PC-9 (cell line): ENCODE measurements around the gene TUBA1C. TPM values are rescaled to one million over a fixed set of nuclear protein-coding genes. Genes with fewer than 3 reads are reported as not detected.

ENCODE experiments used
- BruUV-seq: library from RNA; stranded (reverse); fragments of 400-500 nt; replicated peaks from 2 replicates; lab custom pipeline; 2021; lab: Mats Ljungman, UMichigan
- CTCF ChIA-PET: fragments of 300-600 bp; sonication (Branson Sonifier 250); formaldehyde crosslinking; loops from one replicate; lab custom pipeline; 2022; ENCODE audit warnings: antibody characterized with exemption; lab: Charles Lee
- POLR2A ChIA-PET: fragments of 300-600 bp; sonication (Branson Sonifier 250); formaldehyde crosslinking; loops from one replicate; lab custom pipeline; 2022; ENCODE audit warnings: antibody characterized with exemption; ENCODE audit not compliant: unreplicated experiment; lab: Charles Lee
- DNase-seq, 2 experiments: peaks; one replicate each; pipeline versions ENCODE4 v3.0.0 to v3.0.0-alpha.2; 2015 to 2022; ENCODE audit warnings: mixed read lengths in 1 of 2
- H2AFZ ChIP-seq: fragments of 200-600 bp; sonication (generic); 2 replicates; pipeline ENCODE4 v1.8.1; 2017; ENCODE audit warnings: antibody characterized with exemption
- H3F3A ChIP-seq: fragments of 200-600 bp; sonication (generic); 2 replicates; pipeline ENCODE4 v1.8.1; 2017; ENCODE audit warnings: antibody characterized with exemption, mild to moderate bottlenecking, low read depth; ENCODE audit not compliant: insufficient read depth
- H3K27ac ChIP-seq: fragments of 200-600 bp; sonication (generic); 2 replicates; pipeline ENCODE4 v1.6.1; 2016; ENCODE audit warnings: mixed run types
- H3K27me3 ChIP-seq: fragments of 200-600 bp; sonication (generic); 2 replicates; pipeline ENCODE4 v1.6.1; 2016; ENCODE audit warnings: low read depth, mixed run types; ENCODE audit not compliant: insufficient read depth
- H3K36me3 ChIP-seq: fragments of 200-600 bp; sonication (generic); 2 replicates; pipeline ENCODE4 v1.6.1; 2016; ENCODE audit warnings: low read depth, mixed run types
- H3K4me1 ChIP-seq: fragments of 200-600 bp; sonication (generic); replicated peaks from 2 replicates; pipeline ENCODE4 v1.6.1; 2016; ENCODE audit warnings: mixed run types; ENCODE audit not compliant: insufficient read depth
- H3K4me2 ChIP-seq: fragments of 200-600 bp; sonication (generic); 2 replicates; pipeline ENCODE4 v1.6.1; 2017; ENCODE audit warnings: mixed run types
- H3K4me3 ChIP-seq: fragments of 200-600 bp; sonication (generic); 2 replicates; pipeline ENCODE4 v1.6.1; 2016; ENCODE audit warnings: mixed run types
- H3K79me2 ChIP-seq: fragments of 200-600 bp; sonication (generic); 2 replicates; pipeline ENCODE4 v1.6.1; 2017; ENCODE audit warnings: low read depth, mixed run types
- H3K9me2 ChIP-seq: fragments of 200-600 bp; sonication (generic); 2 replicates; pipeline ENCODE4 v1.8.1; 2017; ENCODE audit warnings: mild to moderate bottlenecking; ENCODE audit not compliant: insufficient read depth
- H3K9me3 ChIP-seq: fragments of 200-600 bp; sonication (generic); 2 replicates; pipeline ENCODE4 v1.8.1; 2016; ENCODE audit warnings: low read depth; ENCODE audit not compliant: insufficient read depth
- H4K20me1 ChIP-seq: fragments of 200-600 bp; sonication (generic); 2 replicates; pipeline ENCODE4 v1.8.1; 2017; ENCODE audit not compliant: insufficient read depth
- EZH2 ChIP-seq: fragments of 200-600 bp; sonication (generic); IDR thresholded peaks from 2 replicates; pipeline ENCODE4 v1.8.0; 2017; ENCODE audit warnings: antibody characterized with exemption, low read depth
- intact Hi-C: fragments of 100-400 bp; cut with micrococcal nuclease; formaldehyde crosslinking; loops from one replicate; pipeline ENCODE4 v1.10.0; 2022; ENCODE audit not compliant: unreplicated experiment
- total RNA-seq: library from RNA; stranded (reverse); gene quantifications from 2 replicates; pipeline ENCODE4 v1.2.3, GENCODE V29; 2021
- TF ChIP-seq, protein P1 (sequence below): fragments of 200-600 bp; sonication (generic); conservative IDR thresholded peaks from 2 replicates; pipeline ENCODE4 v1.6.1; 2017; ENCODE audit warnings: mixed run types, antibody characterized with exemption, mild to moderate bottlenecking, moderate library complexity

The TUBA1C gene
- total RNA-seq, 1 experiment from 2014 or later = 490 TPM

DNA sequence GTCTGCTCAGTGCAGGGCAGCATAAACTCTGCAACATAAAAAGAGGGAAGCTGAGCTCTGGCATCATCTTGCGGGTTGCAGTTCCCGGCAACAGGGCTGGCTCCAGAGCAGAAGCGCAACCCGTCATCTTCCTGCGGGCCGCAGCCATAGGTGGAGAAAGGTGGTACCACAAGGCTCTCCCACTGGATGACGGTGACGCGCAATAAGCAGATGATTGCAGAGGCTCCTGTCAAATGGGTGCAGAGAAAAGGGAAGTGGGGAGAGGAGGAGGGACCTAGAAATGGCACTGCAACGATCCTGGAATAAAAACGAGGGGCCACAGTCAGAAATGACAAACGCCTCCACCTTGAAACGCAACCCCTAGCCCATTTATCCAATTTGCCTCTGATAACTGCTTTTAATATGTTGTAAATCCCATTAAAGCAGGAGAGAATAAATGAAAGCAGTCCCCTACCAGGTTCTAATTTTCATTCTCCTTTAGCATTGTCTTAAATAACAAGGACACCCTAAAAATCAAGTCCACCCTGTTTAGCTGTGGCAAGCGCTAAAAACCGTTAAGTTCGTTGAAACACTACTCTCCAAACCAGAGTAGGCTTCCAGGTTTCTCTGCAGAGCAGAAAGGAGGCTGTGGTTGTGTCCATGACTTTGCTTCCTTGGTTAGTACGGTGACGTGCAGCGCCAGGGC, 30.9 kb upstream of the TUBA1C start:
- Histone ChIP-seq H3K79me2 (no peaks in the 10 kb centered on the region), H2AFZ (peak overlapping the region; percentile 97; the same call in 1 of the 2 replicates), H3K36me3 (no peaks in the 10 kb centered on the region), H3K9me2 (no peaks in the 10 kb centered on the region), H3F3A (0 out of 2 replicates have a peak, but pooled peaks cover 3% of the 10 kb centered on the region), H3K4me1 (0 out of 2 replicates have a peak, but pooled peaks cover 3% of the 10 kb centered on the region), H3K27ac (no peak overlapping the region), H3K27me3 (no peaks in the 10 kb centered on the region), H3K4me3 (peak overlapping the region; percentile 64; the same call in 1 of the 2 replicates), H4K20me1 (no peaks in the 10 kb centered on the region), H3K9me3 (no peaks in the 10 kb centered on the region), H3K4me2 (peak overlapping the region; percentile 76)
- intact Hi-C loops = loop anchor here (2.0 to 5.0 kb wide), 3 partner anchors 47 to 237 kb away; partner anchors contain the start of gene TUBA1A
- CTCF ChIA-PET = interaction anchor here (0.7 to 1.3 kb wide), 2 partner anchors 34 to 1452 kb away, joined by 3 read pairs; no protein-coding TSS in a partner anchor
- TSS peak; percentile 27 for BruUV-seq
- POLR2A ChIA-PET = interaction anchor here (0.5 kb wide), 1 partner anchor 9 kb away, joined by 19 read pairs; no protein-coding TSS in a partner anchor
- no peak for DNase-seq
- TF ChIP-seq, protein P1, sequence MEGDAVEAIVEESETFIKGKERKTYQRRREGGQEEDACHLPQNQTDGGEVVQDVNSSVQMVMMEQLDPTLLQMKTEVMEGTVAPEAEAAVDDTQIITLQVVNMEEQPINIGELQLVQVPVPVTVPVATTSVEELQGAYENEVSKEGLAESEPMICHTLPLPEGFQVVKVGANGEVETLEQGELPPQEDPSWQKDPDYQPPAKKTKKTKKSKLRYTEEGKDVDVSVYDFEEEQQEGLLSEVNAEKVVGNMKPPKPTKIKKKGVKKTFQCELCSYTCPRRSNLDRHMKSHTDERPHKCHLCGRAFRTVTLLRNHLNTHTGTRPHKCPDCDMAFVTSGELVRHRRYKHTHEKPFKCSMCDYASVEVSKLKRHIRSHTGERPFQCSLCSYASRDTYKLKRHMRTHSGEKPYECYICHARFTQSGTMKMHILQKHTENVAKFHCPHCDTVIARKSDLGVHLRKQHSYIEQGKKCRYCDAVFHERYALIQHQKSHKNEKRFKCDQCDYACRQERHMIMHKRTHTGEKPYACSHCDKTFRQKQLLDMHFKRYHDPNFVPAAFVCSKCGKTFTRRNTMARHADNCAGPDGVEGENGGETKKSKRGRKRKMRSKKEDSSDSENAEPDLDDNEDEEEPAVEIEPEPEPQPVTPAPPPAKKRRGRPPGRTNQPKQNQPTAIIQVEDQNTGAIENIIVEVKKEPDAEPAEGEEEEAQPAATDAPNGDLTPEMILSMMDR = no peak; the same call in 1 of the 2 replicates
- no peak for TF ChIP-seq EZH2

DNA sequence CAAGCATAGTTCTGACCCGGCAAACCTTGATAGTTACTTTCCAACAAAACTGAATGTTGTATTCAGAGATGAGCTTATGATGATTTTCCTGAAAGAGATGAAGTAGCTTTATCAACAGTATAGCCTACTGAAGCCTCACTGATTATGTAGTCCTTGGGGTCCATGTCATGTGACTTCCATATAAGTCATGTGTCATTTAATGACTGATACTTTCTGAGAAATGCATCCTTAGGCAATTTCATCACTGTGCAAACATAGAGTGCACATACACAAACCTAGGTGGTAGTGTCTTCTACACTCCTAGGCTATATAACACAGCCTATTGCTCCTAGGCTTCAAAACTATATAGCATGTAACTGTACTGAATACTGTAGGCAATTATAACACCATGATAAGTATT, 28.5 kb upstream of the TUBA1C start:
- no peak overlapping the region for H3K4me2 ChIP-seq
- CTCF ChIA-PET = no interaction called here
- POLR2A ChIA-PET = interaction anchor here (0.6 kb wide), 2 partner anchors 105 to 167 kb away, joined by 4 read pairs; partner anchors contain the start of genes RHEBL1 and TUBA1B
- no peaks in the 10 kb centered on the region for H3K79me2 ChIP-seq
- H3K4me1 ChIP-seq = 0 out of 2 replicates have a peak, but pooled peaks cover 3% of the 10 kb centered on the region
- H3K4me3 ChIP-seq = no peak overlapping the region
- BruUV-seq = no TSS peak
- no peaks in the 10 kb centered on the region for H4K20me1 ChIP-seq
- H3K9me2 ChIP-seq = no peaks in the 10 kb centered on the region
- H3K9me3 ChIP-seq = no peaks in the 10 kb centered on the region
- no peak for DNase-seq
- H3K36me3 ChIP-seq = no peaks in the 10 kb centered on the region
- no peaks in the 10 kb centered on the region for H3K27me3 ChIP-seq
- intact Hi-C loops = no loop called here
- no peak overlapping the region for H3K27ac ChIP-seq
- H3F3A ChIP-seq = 0 out of 2 replicates have a peak, but pooled peaks cover 3% of the 10 kb centered on the region
- no peak overlapping the region for H2AFZ ChIP-seq
- no peak for TF ChIP-seq EZH2
- TF ChIP-seq, protein P1 = no peak

DNA sequence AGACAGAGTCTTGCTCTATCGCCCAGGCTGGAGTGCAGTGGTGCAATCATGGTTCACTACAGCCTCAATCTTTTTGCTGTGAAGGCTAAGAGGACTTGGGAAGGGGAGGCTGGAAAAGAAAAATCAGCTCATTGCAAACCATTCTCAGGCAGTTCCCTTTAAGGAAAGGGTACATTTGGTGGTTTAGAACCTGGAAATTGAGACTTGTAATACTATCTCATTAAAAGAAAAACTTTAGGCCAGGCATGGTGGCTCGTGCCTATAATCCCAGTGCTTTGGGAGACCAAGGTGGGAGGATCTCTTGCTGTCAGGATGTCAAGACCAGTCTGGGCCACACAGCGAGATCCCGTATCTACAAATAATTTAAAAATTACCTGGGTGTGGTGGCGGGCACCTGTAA, 21.3 kb upstream of the TUBA1C start:
- no peaks in the 10 kb centered on the region; the same call in 1 of the 2 replicates for H3F3A ChIP-seq
- H2AFZ ChIP-seq = no peak overlapping the region
- no peak for TF ChIP-seq EZH2
- TF ChIP-seq, protein P1 = no peak
- no peaks in the 10 kb centered on the region for H3K9me3 ChIP-seq
- ChIA-PET CTCF (interaction anchor here (0.5 kb wide), 1 partner anchor 249 kb away, joined by 3 read pairs; no protein-coding TSS in a partner anchor), POLR2A (interaction anchor here (0.6 kb wide), 1 partner anchor 113 kb away, joined by 4 read pairs; no protein-coding TSS in a partner anchor)
- H3K36me3 ChIP-seq = no peaks in the 10 kb centered on the region
- no peak for DNase-seq
- no peak overlapping the region for H3K4me3 ChIP-seq
- BruUV-seq = no TSS peak
- no peaks in the 10 kb centered on the region for H3K27me3 ChIP-seq
- no peaks in the 10 kb centered on the region for H3K79me2 ChIP-seq
- intact Hi-C loops = no loop called here
- H4K20me1 ChIP-seq = no peaks in the 10 kb centered on the region
- H3K9me2 ChIP-seq = no peaks in the 10 kb centered on the region
- H3K4me2 ChIP-seq = no peak overlapping the region
- H3K4me1 ChIP-seq = no peaks in the 10 kb centered on the region
- H3K27ac ChIP-seq = no peak overlapping the region
